ENCODE data around the gene CXorf58.

DNA sequence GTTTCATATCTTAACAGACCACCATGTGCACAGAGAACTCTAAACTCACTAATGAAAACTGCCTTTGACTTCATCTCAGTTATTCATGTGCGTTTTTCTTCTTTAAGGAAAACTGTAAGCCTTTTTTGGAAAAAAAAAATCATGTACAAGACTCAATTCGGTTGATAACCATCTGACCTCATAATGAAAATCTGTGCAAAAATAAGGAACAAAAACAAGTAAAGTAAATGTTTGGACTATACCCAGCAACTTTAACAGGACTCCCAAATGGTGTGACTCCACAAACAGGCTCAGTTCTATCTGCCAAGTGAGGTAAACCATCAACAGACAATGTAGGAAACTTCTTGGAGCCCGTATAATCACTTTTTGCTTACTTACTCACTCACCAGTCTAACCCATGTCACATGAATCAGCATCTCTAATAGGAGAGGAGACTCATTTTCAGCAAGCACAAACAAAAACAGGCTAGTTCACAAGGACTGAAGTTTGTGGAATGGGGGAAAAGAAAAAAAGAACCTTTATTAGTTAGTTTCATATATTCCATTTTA lies 9.3 kb upstream of the CXorf58 start:
- TF ChIP-seq EZH2 (IDR thresholded peaks at IDR 0.05; ENCODE audit: borderline replicate concordance, low read depth, low read length, poor library complexity, severe bottlenecking) = no peak
- TF ChIP-seq, protein P1, sequence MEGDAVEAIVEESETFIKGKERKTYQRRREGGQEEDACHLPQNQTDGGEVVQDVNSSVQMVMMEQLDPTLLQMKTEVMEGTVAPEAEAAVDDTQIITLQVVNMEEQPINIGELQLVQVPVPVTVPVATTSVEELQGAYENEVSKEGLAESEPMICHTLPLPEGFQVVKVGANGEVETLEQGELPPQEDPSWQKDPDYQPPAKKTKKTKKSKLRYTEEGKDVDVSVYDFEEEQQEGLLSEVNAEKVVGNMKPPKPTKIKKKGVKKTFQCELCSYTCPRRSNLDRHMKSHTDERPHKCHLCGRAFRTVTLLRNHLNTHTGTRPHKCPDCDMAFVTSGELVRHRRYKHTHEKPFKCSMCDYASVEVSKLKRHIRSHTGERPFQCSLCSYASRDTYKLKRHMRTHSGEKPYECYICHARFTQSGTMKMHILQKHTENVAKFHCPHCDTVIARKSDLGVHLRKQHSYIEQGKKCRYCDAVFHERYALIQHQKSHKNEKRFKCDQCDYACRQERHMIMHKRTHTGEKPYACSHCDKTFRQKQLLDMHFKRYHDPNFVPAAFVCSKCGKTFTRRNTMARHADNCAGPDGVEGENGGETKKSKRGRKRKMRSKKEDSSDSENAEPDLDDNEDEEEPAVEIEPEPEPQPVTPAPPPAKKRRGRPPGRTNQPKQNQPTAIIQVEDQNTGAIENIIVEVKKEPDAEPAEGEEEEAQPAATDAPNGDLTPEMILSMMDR (conservative IDR thresholded peaks at IDR 0.05; ENCODE audit: low read depth, low read length) = no peak
